GM12873 (cell line): ENCODE data around the gene ZFHX3.

Experiments
- CTCF ChIP-seq: IDR thresholded peaks from 2 replicates; pipeline ENCODE4 v1.5.1; 2012; ENCODE audit warnings: low read depth, mild to moderate bottlenecking, moderate library complexity, low read length, control low read depth; ENCODE audit not compliant: insufficient read depth; ENCODE audit errors: missing control alignments

Gene ZFHX3

GRCh38 chr16:73031984-73032383 is 15.9 kb downstream of the ZFHX3 start:
- TF ChIP-seq CTCF = no peak

- peak; percentile 12 for TF ChIP-seq CTCF
These were observed 16.6 kb downstream of the ZFHX3 start for GRCh38 chr16:73031155-73031866.

- no peak for TF ChIP-seq CTCF
These were observed 19.1 kb downstream of the ZFHX3 start for GRCh38 chr16:73028721-73029361.

GRCh38 chr16:73028263-73028662 is 19.7 kb downstream of the ZFHX3 start:
- TF ChIP-seq CTCF = no peak

GRCh38 chr16:73027685-73028111 is 20.2 kb downstream of the ZFHX3 start:
- no peak for TF ChIP-seq CTCF

- TF ChIP-seq CTCF = no peak
These were observed 20.9 kb downstream of the ZFHX3 start for GRCh38 chr16:73026754-73027684.

- no peak for TF ChIP-seq CTCF
These were observed 22.1 kb downstream of the ZFHX3 start for GRCh38 chr16:73025856-73026210.
